HepG2 (cell line): ENCODE results near the gene RIPK3. TPM values are rescaled to one million over a fixed set of nuclear protein-coding genes. Genes with fewer than 3 reads are reported as not detected.

ENCODE experiments used
- HNF4G ChIP-seq, 2 experiments: sonication (generic) in 1 of 2; formaldehyde crosslinking in 1 of 2; IDR thresholded peaks; 2 replicates each; pipeline versions ENCODE4 v1.4.0 to v1.6.1; 2011 to 2020; ENCODE audit warnings: borderline replicate concordance in 2 of 2, low read depth in 2 of 2, mild to moderate bottlenecking in 2 of 2, low read length in 1 of 2, missing genetic modification reagents in 1 of 2, moderate library complexity in 1 of 2
- HNRNPUL1 ChIP-seq: fragments of 200-400 bp; formaldehyde crosslinking; IDR thresholded peaks from 2 replicates; pipeline ENCODE4 v1.6.1; 2017; ENCODE audit warnings: low read depth, mild to moderate bottlenecking, low read length, moderate library complexity
- IKZF5 ChIP-seq: IDR thresholded peaks from 2 replicates; pipeline ENCODE4 v1.6.1; 2018; ENCODE audit warnings: missing genetic modification reagents, mild to moderate bottlenecking, missing compliant biosample characterization
- NRL ChIP-seq: sonication (generic); formaldehyde crosslinking; IDR thresholded peaks from 2 replicates; pipeline ENCODE4 v1.5.0; 2020; ENCODE audit warnings: missing genetic modification reagents, mild to moderate bottlenecking, moderate library complexity, borderline replicate concordance
- PAX8 ChIP-seq: sonication (generic); formaldehyde crosslinking; IDR thresholded peaks from 2 replicates; pipeline ENCODE4 v1.8.0; 2022; ENCODE audit warnings: mild to moderate bottlenecking, missing genetic modification reagents, borderline replicate concordance
- SOX5 ChIP-seq: IDR thresholded peaks from 2 replicates; pipeline ENCODE4 v1.6.1; 2016; ENCODE audit warnings: borderline replicate concordance
- ZBED4 ChIP-seq: sonication (generic); formaldehyde crosslinking; IDR thresholded peaks from 2 replicates; pipeline ENCODE4 v1.4.0; 2020; ENCODE audit warnings: missing genetic modification reagents, borderline replicate concordance
- ZNF142 ChIP-seq: sonication (generic); formaldehyde crosslinking; IDR thresholded peaks from 2 replicates; pipeline ENCODE4 v1.4.0; 2020; ENCODE audit warnings: missing genetic modification reagents
- ZNF225 ChIP-seq: sonication (generic); formaldehyde crosslinking; IDR thresholded peaks from 2 replicates; pipeline ENCODE4 v1.4.0; 2020; ENCODE audit warnings: mild to moderate bottlenecking, missing genetic modification reagents
- ZNF362 ChIP-seq: sonication (generic); formaldehyde crosslinking; IDR thresholded peaks from 2 replicates; pipeline ENCODE4 v1.4.0; 2020; ENCODE audit warnings: missing genetic modification reagents, mild to moderate bottlenecking, borderline replicate concordance
- ZNF451 ChIP-seq: sonication (generic); formaldehyde crosslinking; IDR thresholded peaks from 2 replicates; pipeline ENCODE4 v1.5.0; 2020; ENCODE audit warnings: mild to moderate bottlenecking, missing genetic modification reagents
- ZNF543 ChIP-seq: sonication (generic); formaldehyde crosslinking; IDR thresholded peaks from 2 replicates; pipeline ENCODE4 v1.4.0; 2020; ENCODE audit warnings: mild to moderate bottlenecking, missing genetic modification reagents
- ZNF564 ChIP-seq: sonication (generic); formaldehyde crosslinking; IDR thresholded peaks from 2 replicates; pipeline ENCODE4 v1.8.1; 2023; ENCODE audit warnings: mild to moderate bottlenecking, missing genetic modification reagents
- ZNF766 ChIP-seq: sonication (generic); formaldehyde crosslinking; IDR thresholded peaks from 2 replicates; pipeline ENCODE4 v1.5.0; 2020; ENCODE audit warnings: missing genetic modification reagents, borderline replicate concordance
- ZNF775 ChIP-seq: sonication (generic); formaldehyde crosslinking; IDR thresholded peaks from 2 replicates; pipeline ENCODE4 v1.4.0; 2020; ENCODE audit warnings: missing genetic modification reagents, mild to moderate bottlenecking, moderate library complexity, borderline replicate concordance
- polyA plus RNA-seq, 8 experiments: library from polyadenylated mRNA; depleted of rRNA in 3 of 8; stranded (reverse) in 7 of 8; unstranded in 1 of 8; fragments of >200 nt; fragmentation: Illumina TruSeq in 4 of 8; extraction: Trizol in 4 of 8; gene quantifications; 2 replicates each; pipeline versions ENCODE4 v1.2.1 to v1.2.3, GENCODE V29; 2011 to 2016; ENCODE audit warnings: low read depth in 4 of 8, missing spikeins in 1 of 8, mixed read lengths in 1 of 8; ENCODE audit not compliant: insufficient read depth in 1 of 8
- total RNA-seq, 5 experiments: library from RNA; depleted of rRNA; stranded (reverse); fragments of >200 nt; fragmentation: Illumina TruSeq; extraction: Trizol; gene quantifications; 2 replicates each; pipeline ENCODE4 v1.2.3, GENCODE V29; 2016; ENCODE audit warnings: low read depth in 1 of 5

RIPK3 gene
- total and polyA plus RNA-seq, 2 of the 13 experiments (the other 11 are each of a cell fraction or from before 2014, with no cell fraction given) = not detected

GRCh38 chr14:24297190-24297964 lies 42.4 kb downstream of the RIPK3 start (continued):
- TF ChIP-seq ZNF451 (CRISPR knock-in tag) (no peak), ZBED4 (CRISPR knock-in tag) (0 out of 2 replicates have a peak, but pooled peaks have one; percentile 29), ZNF775 (CRISPR knock-in tag) (no peak), ZNF766 (no peak), ZNF225 (CRISPR knock-in tag) (no peak; the same call in 1 of the 2 replicates), IKZF5 (CRISPR knock-in tag) (no peak), HNRNPUL1 (no peak), PAX8 (no peak), ZNF142 (CRISPR knock-in tag) (0 out of 2 replicates have a peak, but pooled peaks have one; percentile 61), ZNF362 (CRISPR knock-in tag) (no peak), ZNF543 (CRISPR knock-in tag) (0 out of 2 replicates have a peak, but pooled peaks have one; percentile 19), ZNF564 (CRISPR knock-in tag) (no peak), SOX5 (CRISPR knock-in tag) (no peak; the same call in 1 of the 2 replicates), HNF4G (IDR thresholded peaks at IDR 0.05; ENCODE audit: borderline replicate concordance, low read depth, low read length) (no peak), HNF4G (CRISPR knock-in tag; IDR thresholded peaks at IDR 0.05; ENCODE audit: borderline replicate concordance, low read depth) (peak; percentile 76; the same call in 1 of the 2 replicates), NRL (no peak)
